Keratinocyte (primary cell): ENCODE results near the gene GTF2IRD1. TPM values are rescaled to one million over a fixed set of nuclear protein-coding genes. Genes with fewer than 3 reads are reported as not detected.
A peak's percentile ranks its signal among the peaks of the same experiment; 100 is the strongest.

Experiments
- DNase-seq: peaks from one replicate; pipeline ENCODE4 v3.0.0-alpha.2; 2011; ENCODE audit warnings: low read depth, missing footprints, low spot score
- FAIRE-seq: peaks from 2 replicates; lab custom pipeline; 2011; peaks lifted over from hg19 to GRCh38; lab: Jason Lieb, UNC
- H2AFZ ChIP-seq: 2 replicates; pipeline ENCODE4 v1.6.0; 2012; ENCODE audit warnings: low read length, control low read depth, inconsistent platforms; ENCODE audit not compliant: control insufficient read depth
- H3K27ac ChIP-seq: 2 replicates; pipeline ENCODE4 v1.5.1; 2011; ENCODE audit warnings: low read length; ENCODE audit not compliant: control insufficient read depth, insufficient read depth
- H3K27me3 ChIP-seq: 3 replicates; pipeline ENCODE4 v1.6.0; 2011; ENCODE audit warnings: low read length; ENCODE audit not compliant: control insufficient read depth, insufficient read depth; ENCODE audit errors: extremely low read depth
- H3K36me3 ChIP-seq, 2 experiments: 2 replicates in 1 of 2; 3 replicates in 1 of 2; pipeline ENCODE4 v1.5.1; 2011; ENCODE audit warnings: low read length in 2 of 2, mild to moderate bottlenecking in 1 of 2; ENCODE audit not compliant: control insufficient read depth in 2 of 2, insufficient read depth in 2 of 2; ENCODE audit errors: extremely low read depth in 1 of 2
- H3K4me1 ChIP-seq: 3 replicates; pipeline ENCODE4 v1.5.1; 2011; ENCODE audit warnings: low read length; ENCODE audit not compliant: control insufficient read depth, insufficient read depth; ENCODE audit errors: extremely low read depth
- H3K4me2 ChIP-seq: 3 replicates; pipeline ENCODE4 v1.6.0; 2011; ENCODE audit warnings: low read depth, low read length; ENCODE audit not compliant: control insufficient read depth, insufficient read depth; ENCODE audit errors: extremely low read depth
- H3K4me3 ChIP-seq, 3 experiments: fragments of 200-600 bp in 1 of 3; sonication (generic) in 1 of 3; 2 replicates in 2 of 3; 3 replicates in 1 of 3; pipeline ENCODE4 v1.5.1; 2011 to 2016; ENCODE audit warnings: low read length in 3 of 3, mild to moderate bottlenecking in 3 of 3, control low read depth in 2 of 3, inconsistent platforms in 1 of 3, low read depth in 1 of 3, mixed read lengths in 1 of 3, mixed run types in 1 of 3, moderate library complexity in 1 of 3; ENCODE audit not compliant: control insufficient read depth in 2 of 3, insufficient read depth in 2 of 3; ENCODE audit errors: extremely low read depth in 1 of 3
- H3K79me2 ChIP-seq: 2 replicates; pipeline ENCODE4 v1.6.0; 2012; ENCODE audit warnings: low read length; ENCODE audit not compliant: control insufficient read depth, insufficient read depth
- H3K9ac ChIP-seq: 3 replicates; pipeline ENCODE4 v1.6.0; 2011; ENCODE audit warnings: low read length; ENCODE audit not compliant: control insufficient read depth, insufficient read depth; ENCODE audit errors: extremely low read depth
- H3K9me1 ChIP-seq: 3 replicates; pipeline ENCODE4 v1.6.0; 2011; ENCODE audit warnings: low read length; ENCODE audit not compliant: control insufficient read depth, insufficient read depth; ENCODE audit errors: extremely low read depth
- H3K9me3 ChIP-seq: 2 replicates; pipeline ENCODE4 v1.5.1; 2012; ENCODE audit warnings: low read depth, low read length; ENCODE audit not compliant: control insufficient read depth
- H4K20me1 ChIP-seq: 3 replicates; pipeline ENCODE4 v1.6.0; 2011; ENCODE audit warnings: low read length; ENCODE audit not compliant: control insufficient read depth, insufficient read depth; ENCODE audit errors: extremely low read depth
- CTCF ChIP-seq, 3 experiments: IDR thresholded peaks in 1 of 3; conservative IDR thresholded peaks in 1 of 3; optimal IDR thresholded peaks in 1 of 3; 2 replicates in 2 of 3; 3 replicates in 1 of 3; pipeline versions ENCODE3 to v1.5.1; 2011; ENCODE audit warnings: low read length in 3 of 3, mild to moderate bottlenecking in 3 of 3, moderate library complexity in 2 of 3, control low read depth in 1 of 3, inconsistent platforms in 1 of 3; ENCODE audit not compliant: insufficient read depth in 2 of 3; ENCODE audit errors: extremely low read depth in 1 of 3
- EZH2 ChIP-seq: IDR thresholded peaks from one replicate; pipeline ENCODE4 v1.6.1; 2012; ENCODE audit warnings: inconsistent platforms, mild to moderate bottlenecking, low read length, moderate library complexity
- dilution Hi-C: fragments of 300-500 bp; cut with MboI; formaldehyde crosslinking; loops from one replicate; pipeline ENCODE4 v1.7.0; 2020; ENCODE audit warnings: low sequenced_read_pairs; ENCODE audit not compliant: extremely low pct_ligation_motif_present
- polyA plus RNA-seq, 5 experiments: library from polyadenylated mRNA; depleted of rRNA in 3 of 5; stranded (reverse) in 3 of 5; stranded (forward) in 1 of 5; unstranded in 1 of 5; fragments of >200 nt; gene quantifications; 1 replicate in 1 of 5; 2 replicates in 3 of 5; 3 replicates in 1 of 5; pipeline versions ENCODE4 v1.2.1 to v1.2.3, GENCODE V29; 2011 to 2012; ENCODE audit warnings: missing spikeins in 2 of 5, low read depth in 1 of 5, low replicate concordance in 1 of 5

The GTF2IRD1 gene
- polyA plus RNA-seq, 1 donor (not counting 4 experiments of a cell fraction or from before 2014, with no cell fraction given), result 19.4 TPM

GRCh38 chr7:74417419-74417971, 36.2 kb upstream of the GTF2IRD1 start:
- no peaks in the 10 kb centered on the region for H3K27me3 ChIP-seq
- peak; percentile 23 for FAIRE-seq
- no peaks in the 10 kb centered on the region for H3K9me3 ChIP-seq
- DNase-seq, result peak; percentile 5
- no peaks in the 10 kb centered on the region for H4K20me1 ChIP-seq
- TF ChIP-seq CTCF (optimal IDR thresholded peaks at IDR 0.05 in 1 of 3, IDR thresholded peaks at IDR 0.05 in 1 of 3, conservative IDR thresholded peaks at IDR 0.05 in 1 of 3; ENCODE audit: extremely low read depth in 1 of 3, insufficient read depth in 2 of 3, low read length in 3 of 3) (peak; percentile 98 to 99 (median 99)), EZH2 (no peak)
- no peak overlapping the region for H3K4me2 ChIP-seq
- H3K79me2 ChIP-seq, result no peaks in the 10 kb centered on the region
- H3K9me1 ChIP-seq, result no peaks in the 10 kb centered on the region
- dilution Hi-C loops, result no loop called here
- H3K4me3 ChIP-seq, result no peak overlapping the region
- H3K36me3 ChIP-seq, result no peaks in the 10 kb centered on the region
- no peak overlapping the region for H3K27ac ChIP-seq
- no peak overlapping the region for H3K9ac ChIP-seq
- no peaks in the 10 kb centered on the region for H3K4me1 ChIP-seq
- no peak overlapping the region for H2AFZ ChIP-seq

DNA sequence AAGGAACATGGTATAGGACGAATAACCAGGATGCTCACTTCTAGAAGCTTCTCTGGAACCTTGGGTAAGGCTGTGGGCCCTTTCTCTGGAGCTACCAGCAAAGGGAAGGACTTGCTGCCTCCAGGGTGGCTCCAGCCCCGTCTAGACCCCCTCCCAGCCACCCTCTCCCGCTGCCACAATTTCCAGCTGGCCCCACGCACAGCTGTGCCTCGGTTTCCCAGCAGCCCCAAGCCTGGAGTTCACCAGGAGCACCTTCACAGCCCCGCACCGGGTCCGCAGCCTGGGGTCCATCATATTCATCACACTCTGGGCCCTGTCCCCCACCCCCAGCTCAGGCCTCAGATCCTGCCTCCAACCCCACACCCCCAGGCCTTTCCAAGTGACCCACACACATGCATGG, 35.6 kb upstream of the GTF2IRD1 start:
- no peaks in the 10 kb centered on the region for H3K9me3 ChIP-seq
- H3K4me3 ChIP-seq, result no peak overlapping the region
- H3K9ac ChIP-seq, result no peak overlapping the region
- no peak overlapping the region for H3K4me2 ChIP-seq
- H2AFZ ChIP-seq, result no peak overlapping the region
- no peak for TF ChIP-seq CTCF (optimal IDR thresholded peaks at IDR 0.05 in 1 of 3, IDR thresholded peaks at IDR 0.05 in 1 of 3, conservative IDR thresholded peaks at IDR 0.05 in 1 of 3; ENCODE audit: extremely low read depth in 1 of 3, insufficient read depth in 2 of 3, low read length in 3 of 3)
- TF ChIP-seq EZH2, result no peak
- H3K27me3 ChIP-seq, result no peaks in the 10 kb centered on the region
- H3K27ac ChIP-seq, result no peak overlapping the region
- H3K79me2 ChIP-seq, result no peaks in the 10 kb centered on the region
- dilution Hi-C loops, result no loop called here
- no peaks in the 10 kb centered on the region for H4K20me1 ChIP-seq
- H3K9me1 ChIP-seq, result no peaks in the 10 kb centered on the region
- H3K4me1 ChIP-seq, result no peaks in the 10 kb centered on the region
- no peaks in the 10 kb centered on the region for H3K36me3 ChIP-seq
- DNase-seq (no peak), FAIRE-seq (no peak)
